ENCODE results near the gene CARD19.

Gene CARD19

DNA sequence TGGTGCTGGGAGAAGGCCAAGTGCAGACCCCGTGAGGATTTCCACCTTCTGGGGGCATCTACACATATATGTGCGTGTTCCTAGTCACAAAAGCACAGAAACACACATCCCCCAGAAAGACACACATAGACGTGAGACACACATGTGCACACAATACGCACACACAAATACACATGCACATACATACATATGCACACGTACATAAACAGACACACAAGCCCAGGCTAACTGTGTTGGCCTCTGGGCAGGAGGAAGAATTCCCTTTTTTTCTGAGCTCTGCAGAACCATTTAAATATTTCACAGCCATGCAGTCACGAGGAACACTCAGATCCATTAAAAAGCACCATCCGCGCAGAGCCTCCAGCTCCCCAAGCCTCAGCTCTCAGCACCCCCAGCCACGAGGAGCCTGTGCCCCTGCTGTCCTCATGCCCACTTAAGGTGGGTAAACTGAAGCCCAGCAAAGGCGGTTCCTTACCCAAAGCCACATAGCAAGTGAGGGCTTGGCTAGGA is 32.8 kb downstream of the CARD19 start:
- CTCF ChIA-PET, result interaction anchor here (0.7 to 1.0 kb wide), 3 partner anchors 22 to 1121 kb away, joined by 3 to 4 read pairs (median 4); no protein-coding TSS in a partner anchor

DNA sequence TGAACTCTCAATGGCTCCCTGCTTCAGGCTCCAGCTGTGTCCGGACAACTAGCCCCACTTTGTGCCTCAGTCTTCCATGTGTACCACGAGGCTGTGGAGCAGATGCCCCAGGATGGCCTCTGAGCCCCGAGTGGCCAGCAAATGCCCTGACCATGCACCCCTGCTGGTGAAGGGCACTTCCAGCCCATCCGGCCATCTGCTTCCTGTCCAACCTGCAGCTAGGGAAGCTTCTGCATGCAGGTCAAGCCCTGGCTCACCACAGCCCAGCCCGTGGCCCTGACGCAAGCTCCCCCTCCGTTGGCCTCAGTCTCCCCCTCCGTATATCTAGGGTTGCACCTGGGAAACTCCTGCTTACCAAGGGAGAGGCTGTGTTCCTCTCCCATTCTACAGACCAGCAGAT is 33.3 kb downstream of the CARD19 start:
- Histone ChIP-seq H3K36me3 (ENCODE audit: control insufficient read depth in 2 of 2, insufficient read depth in 1 of 2, low read length in 2 of 2) (peaks cover 0 to 27% of the 10 kb centered on the region in 2 experiments; a peak in 2 of 3 replicates), H3K4me3 (ENCODE audit: low read depth, low read length) (no peak overlapping the region), H3K9me3 (ENCODE audit: control insufficient read depth, insufficient read depth, low read depth, low read length) (no peaks in the 10 kb centered on the region), H3K4me1 (ENCODE audit: control insufficient read depth, insufficient read depth, low read length) (0 out of 2 replicates have a peak, but pooled peaks cover 2% of the 10 kb centered on the region), H3K27ac (ENCODE audit: extremely low read depth, low read depth, low read length) (no peak overlapping the region)
- ChIA-PET CTCF (interaction anchor here (0.7 to 1.0 kb wide), 3 partner anchors 22 to 1120 kb away, joined by 3 to 4 read pairs (median 4); no protein-coding TSS in a partner anchor), POLR2A (interaction anchor here (1.6 kb wide), 1 partner anchor 10 kb away, joined by 8 read pairs; no protein-coding TSS in a partner anchor)
- TF ChIP-seq SCRT1 (tag by site-specific recombination; IDR thresholded peaks at IDR 0.05; ENCODE audit: borderline replicate concordance), result no peak
- TF ChIP-seq ZNF248 (tag by site-specific recombination; IDR thresholded peaks at IDR 0.05), result no peak
- TF ChIP-seq ZNF473 (tag by site-specific recombination; IDR thresholded peaks at IDR 0.05), result no peak
- TF ChIP-seq ZNF544 (tag by site-specific recombination; IDR thresholded peaks at IDR 0.05), result no peak
- TF ChIP-seq YY1 (tag by site-specific recombination; IDR thresholded peaks at IDR 0.05), result no peak
- TF ChIP-seq ZNF777 (tag by site-specific recombination; IDR thresholded peaks at IDR 0.05; ENCODE audit: borderline replicate concordance), result no peak
- TF ChIP-seq, protein P1, sequence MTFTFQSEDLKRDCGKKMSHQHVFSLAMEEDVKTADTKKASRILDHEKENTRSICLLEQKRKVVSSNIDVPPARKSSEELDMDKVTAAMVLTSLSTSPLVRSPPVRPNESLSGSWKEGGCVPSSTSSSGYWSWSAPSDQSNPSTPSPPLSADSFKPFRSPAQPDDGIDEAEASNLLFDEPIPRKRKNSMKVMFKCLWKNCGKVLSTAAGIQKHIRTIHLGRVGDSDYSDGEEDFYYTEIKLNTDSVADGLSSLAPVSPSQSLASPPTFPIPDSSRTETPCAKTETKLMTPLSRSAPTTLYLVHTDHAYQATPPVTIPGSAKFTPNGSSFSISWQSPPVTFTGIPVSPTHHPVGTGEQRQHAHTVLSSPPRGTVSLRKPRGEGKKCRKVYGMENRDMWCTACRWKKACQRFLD (tag by site-specific recombination; IDR thresholded peaks at IDR 0.05), result no peak
- TF ChIP-seq ZNF707 (tag by site-specific recombination; IDR thresholded peaks at IDR 0.05), result no peak
- TF ChIP-seq, protein P2, sequence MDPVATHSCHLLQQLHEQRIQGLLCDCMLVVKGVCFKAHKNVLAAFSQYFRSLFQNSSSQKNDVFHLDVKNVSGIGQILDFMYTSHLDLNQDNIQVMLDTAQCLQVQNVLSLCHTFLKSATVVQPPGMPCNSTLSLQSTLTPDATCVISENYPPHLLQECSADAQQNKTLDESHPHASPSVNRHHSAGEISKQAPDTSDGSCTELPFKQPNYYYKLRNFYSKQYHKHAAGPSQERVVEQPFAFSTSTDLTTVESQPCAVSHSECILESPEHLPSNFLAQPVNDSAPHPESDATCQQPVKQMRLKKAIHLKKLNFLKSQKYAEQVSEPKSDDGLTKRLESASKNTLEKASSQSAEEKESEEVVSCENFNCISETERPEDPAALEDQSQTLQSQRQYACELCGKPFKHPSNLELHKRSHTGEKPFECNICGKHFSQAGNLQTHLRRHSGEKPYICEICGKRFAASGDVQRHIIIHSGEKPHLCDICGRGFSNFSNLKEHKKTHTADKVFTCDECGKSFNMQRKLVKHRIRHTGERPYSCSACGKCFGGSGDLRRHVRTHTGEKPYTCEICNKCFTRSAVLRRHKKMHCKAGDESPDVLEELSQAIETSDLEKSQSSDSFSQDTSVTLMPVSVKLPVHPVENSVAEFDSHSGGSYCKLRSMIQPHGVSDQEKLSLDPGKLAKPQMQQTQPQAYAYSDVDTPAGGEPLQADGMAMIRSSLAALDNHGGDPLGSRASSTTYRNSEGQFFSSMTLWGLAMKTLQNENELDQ (tag by site-specific recombination; IDR thresholded peaks at IDR 0.05; ENCODE audit: low read depth), result no peak
- TF ChIP-seq, protein P3, sequence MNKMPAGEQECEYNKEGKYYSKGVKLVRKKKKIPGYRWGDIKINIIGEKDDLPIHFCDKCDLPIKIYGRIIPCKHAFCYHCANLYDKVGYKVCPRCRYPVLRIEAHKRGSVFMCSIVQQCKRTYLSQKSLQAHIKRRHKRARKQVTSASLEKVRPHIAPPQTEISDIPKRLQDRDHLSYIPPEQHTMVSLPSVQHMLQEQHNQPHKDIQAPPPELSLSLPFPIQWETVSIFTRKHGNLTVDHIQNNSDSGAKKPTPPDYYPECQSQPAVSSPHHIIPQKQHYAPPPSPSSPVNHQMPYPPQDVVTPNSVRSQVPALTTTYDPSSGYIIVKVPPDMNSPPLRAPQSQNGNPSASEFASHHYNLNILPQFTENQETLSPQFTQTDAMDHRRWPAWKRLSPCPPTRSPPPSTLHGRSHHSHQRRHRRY (tag by site-specific recombination; IDR thresholded peaks at IDR 0.05), result no peak
- TF ChIP-seq ZNF792 (tag by site-specific recombination; IDR thresholded peaks at IDR 0.05), result no peak
- no peak for TF ChIP-seq ZNF114 (tag by site-specific recombination; IDR thresholded peaks at IDR 0.05)
- no peak for TF ChIP-seq ZNF155 (tag by site-specific recombination; IDR thresholded peaks at IDR 0.05)
- no peak for TF ChIP-seq ZNF670 (tag by site-specific recombination; IDR thresholded peaks at IDR 0.05; ENCODE audit: low read depth)
- TF ChIP-seq, protein P4, sequence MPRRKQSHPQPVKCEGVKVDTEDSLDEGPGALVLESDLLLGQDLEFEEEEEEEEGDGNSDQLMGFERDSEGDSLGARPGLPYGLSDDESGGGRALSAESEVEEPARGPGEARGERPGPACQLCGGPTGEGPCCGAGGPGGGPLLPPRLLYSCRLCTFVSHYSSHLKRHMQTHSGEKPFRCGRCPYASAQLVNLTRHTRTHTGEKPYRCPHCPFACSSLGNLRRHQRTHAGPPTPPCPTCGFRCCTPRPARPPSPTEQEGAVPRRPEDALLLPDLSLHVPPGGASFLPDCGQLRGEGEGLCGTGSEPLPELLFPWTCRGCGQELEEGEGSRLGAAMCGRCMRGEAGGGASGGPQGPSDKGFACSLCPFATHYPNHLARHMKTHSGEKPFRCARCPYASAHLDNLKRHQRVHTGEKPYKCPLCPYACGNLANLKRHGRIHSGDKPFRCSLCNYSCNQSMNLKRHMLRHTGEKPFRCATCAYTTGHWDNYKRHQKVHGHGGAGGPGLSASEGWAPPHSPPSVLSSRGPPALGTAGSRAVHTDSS (tag by site-specific recombination; IDR thresholded peaks at IDR 0.05), result no peak
- no peak for TF ChIP-seq ZNF202 (tag by site-specific recombination; IDR thresholded peaks at IDR 0.05; ENCODE audit: borderline replicate concordance)

More for the DNA sequence above, 32.8 kb downstream of the CARD19 start:
- no peak for TF ChIP-seq MYNN (tag by site-specific recombination; IDR thresholded peaks at IDR 0.05; ENCODE audit: borderline replicate concordance)
- peaks cover 0 to 31% of the 10 kb centered on the region in 2 experiments; a peak in 2 of 3 replicates for H3K36me3 ChIP-seq (ENCODE audit: control insufficient read depth in 2 of 2, insufficient read depth in 1 of 2, low read length in 2 of 2)
- no peak overlapping the region for H3K27ac ChIP-seq (ENCODE audit: extremely low read depth, low read depth, low read length)
- H3K9me3 ChIP-seq (ENCODE audit: control insufficient read depth, insufficient read depth, low read depth, low read length), result no peaks in the 10 kb centered on the region
- no peak overlapping the region for H3K4me3 ChIP-seq (ENCODE audit: low read depth, low read length)
- POLR2A ChIA-PET, result interaction anchor here (1.6 kb wide), 1 partner anchor 10 kb away, joined by 8 read pairs; no protein-coding TSS in a partner anchor
- H3K4me1 ChIP-seq (ENCODE audit: control insufficient read depth, insufficient read depth, low read length), result 0 out of 2 replicates have a peak, but pooled peaks cover 2% of the 10 kb centered on the region

All from HEK293 (cell line).